Stimulated activated CD4-positive, alpha-beta T cell treated with anti-CD3 and anti-CD28 coated beads, Interleukin-15, amount 100 ng/mL, for 48 hours (primary cell): ENCODE measurements around the gene C11orf91.
"Not testable (repeated sequence)": the region's sequence is repeated elsewhere in the genome, so short reads cannot be mapped to it uniquely, and the experiment has no call there.

Source experiments
- DNase-seq, 2 donors: peaks; one replicate each; pipeline ENCODE4 v3.0.0-alpha.2; 2020; ENCODE audit warnings: low read depth in 2 of 2

C11orf91 gene

GRCh38 chr11:33700502-33701271 lies at the start of gene C11orf91:
TSS of gene C11orf91 (minus strand) at chr11:33700826. CDS start at chr11:33700740, 86 bp downstream.
- DNase-seq, result peak; percentile 86 to 91

- no peak for DNase-seq
Observed at GRCh38 chr11:33747979-33748378, 47.4 kb upstream of the C11orf91 start.

- no peak for DNase-seq
Observed at GRCh38 chr11:33743291-33743690, 42.7 kb upstream of the C11orf91 start.

GRCh38 chr11:33742249-33742851 lies 41.7 kb upstream of the C11orf91 start:
- DNase-seq, result no peak

GRCh38 chr11:33741806-33742205 lies 41.2 kb upstream of the C11orf91 start:
- DNase-seq, result no peak

- no peak for DNase-seq
Observed at GRCh38 chr11:33737362-33737821, 36.8 kb upstream of the C11orf91 start.

- DNase-seq, result peak; percentile 82 to 87
Observed at GRCh38 chr11:33736148-33736812, 35.7 kb upstream of the C11orf91 start, which contains the start of gene CD59. TSS of gene CD59 (minus strand) at chr11:33736423. CDS start at chr11:33722445, 13,978 bp downstream.

- no peak for DNase-seq
Observed at GRCh38 chr11:33735271-33736147, 34.9 kb upstream of the C11orf91 start.

- DNase-seq, result no peak
Observed at GRCh38 chr11:33734441-33735270, 34.0 kb upstream of the C11orf91 start.

- no peak for DNase-seq
Observed at GRCh38 chr11:33733980-33734379, 33.4 kb upstream of the C11orf91 start.

- peak in 1 of 2 donors; percentile 21 for DNase-seq
Observed at GRCh38 chr11:33731723-33732531, 31.3 kb upstream of the C11orf91 start.

GRCh38 chr11:33730716-33731115 lies 30.1 kb upstream of the C11orf91 start:
- DNase-seq, result no peak

- DNase-seq, result not testable (repeated sequence)
Observed at GRCh38 chr11:33729072-33729664, 28.5 kb upstream of the C11orf91 start.

GRCh38 chr11:33727539-33727938 lies 26.9 kb upstream of the C11orf91 start:
- not testable (repeated sequence) for DNase-seq

- no peak for DNase-seq
Observed at GRCh38 chr11:33725496-33725895, 24.9 kb upstream of the C11orf91 start.

GRCh38 chr11:33724644-33725035 lies 24.0 kb upstream of the C11orf91 start:
- DNase-seq, result no peak

GRCh38 chr11:33723238-33723881 lies 22.7 kb upstream of the C11orf91 start:
- DNase-seq, result no peak

GRCh38 chr11:33722590-33723234 lies 22.1 kb upstream of the C11orf91 start:
- peak; percentile 56 to 58 for DNase-seq
